ENCODE results near the gene MLN.

MLN gene

GRCh38 chr6:33779895-33780294 lies 23.9 kb downstream of the MLN start:
- H3K4me3 ChIP-seq (ENCODE audit: control insufficient read depth, low read depth, low read length) = no peak overlapping the region
- no peak for DNase-seq (ENCODE audit: low read depth)
- TF ChIP-seq CTCF (conservative IDR thresholded peaks at IDR 0.05; ENCODE audit: control insufficient read depth, insufficient read depth, low read depth, low read length) = no peak

GRCh38 chr6:33779290-33779689 lies 24.5 kb downstream of the MLN start:
- DNase-seq (ENCODE audit: low read depth) = no peak
- TF ChIP-seq CTCF (conservative IDR thresholded peaks at IDR 0.05; ENCODE audit: control insufficient read depth, insufficient read depth, low read depth, low read length) = no peak

GRCh38 chr6:33778444-33779121 lies 25.2 kb downstream of the MLN start:
- DNase-seq (ENCODE audit: low read depth) = no peak

More at GRCh38 chr6:33779290-33779689, 24.5 kb downstream of the MLN start:
- no peak overlapping the region for H3K4me3 ChIP-seq (ENCODE audit: control insufficient read depth, low read depth, low read length)

GRCh38 chr6:33777398-33778388 lies 26.1 kb downstream of the MLN start:
- DNase-seq (ENCODE audit: low read depth) = no peak
- no peak for TF ChIP-seq CTCF (conservative IDR thresholded peaks at IDR 0.05; ENCODE audit: control insufficient read depth, insufficient read depth, low read depth, low read length)
- H3K4me3 ChIP-seq (ENCODE audit: control insufficient read depth, low read depth, low read length) = no peak overlapping the region

More at GRCh38 chr6:33778444-33779121, 25.2 kb downstream of the MLN start:
- no peak overlapping the region for H3K4me3 ChIP-seq (ENCODE audit: control insufficient read depth, low read depth, low read length)
- no peak for TF ChIP-seq CTCF (conservative IDR thresholded peaks at IDR 0.05; ENCODE audit: control insufficient read depth, insufficient read depth, low read depth, low read length)

GRCh38 chr6:33776764-33777163 lies 27.0 kb downstream of the MLN start:
- TF ChIP-seq CTCF (conservative IDR thresholded peaks at IDR 0.05; ENCODE audit: control insufficient read depth, insufficient read depth, low read depth, low read length) = no peak
- DNase-seq (ENCODE audit: low read depth) = no peak
- H3K4me3 ChIP-seq (ENCODE audit: control insufficient read depth, low read depth, low read length) = no peak overlapping the region

- H3K4me3 ChIP-seq (ENCODE audit: control insufficient read depth, low read depth, low read length) = no peak overlapping the region
- TF ChIP-seq CTCF (conservative IDR thresholded peaks at IDR 0.05; ENCODE audit: control insufficient read depth, insufficient read depth, low read depth, low read length) = no peak
- no peak for DNase-seq (ENCODE audit: low read depth)
These were observed 27.6 kb downstream of the MLN start for GRCh38 chr6:33776186-33776585.
